Neuronal stem cell (in vitro differentiated cells): ENCODE results near the gene GART.

ENCODE experiments used
- DNase-seq: peaks from one replicate; pipeline ENCODE4 v3.0.0-alpha.2; 2013; ENCODE audit warnings: low spot score
- H2AFZ ChIP-seq: one replicate; pipeline ENCODE4 v1.6.1; 2013; ENCODE audit warnings: mild to moderate bottlenecking, low read length, inconsistent platforms
- H2AK5ac ChIP-seq: 2 replicates; pipeline ENCODE4 v1.6.1; 2013; ENCODE audit warnings: low read depth, mild to moderate bottlenecking, inconsistent platforms, low read length, moderate library complexity, mixed read lengths
- H2BK120ac ChIP-seq: 2 replicates; pipeline ENCODE4 v1.6.1; 2013; ENCODE audit warnings: low read depth, mild to moderate bottlenecking, inconsistent platforms, low read length, moderate library complexity, mixed read lengths
- H2BK12ac ChIP-seq: one replicate; pipeline ENCODE4 v1.6.1; 2013; ENCODE audit warnings: low read length, inconsistent platforms
- H2BK15ac ChIP-seq: 2 replicates; pipeline ENCODE4 v1.6.1; 2013; ENCODE audit warnings: mild to moderate bottlenecking, low read length, inconsistent platforms, mixed read lengths
- H2BK5ac ChIP-seq: one replicate; pipeline ENCODE4 v1.6.1; 2013; ENCODE audit warnings: inconsistent platforms, mild to moderate bottlenecking, low read length, moderate library complexity
- H3K14ac ChIP-seq: one replicate; pipeline ENCODE4 v1.6.1; 2013; ENCODE audit warnings: low read length, inconsistent platforms
- H3K18ac ChIP-seq: 2 replicates; pipeline ENCODE4 v1.6.1; 2013; ENCODE audit warnings: low read length, inconsistent platforms
- H3K23ac ChIP-seq: 2 replicates; pipeline ENCODE4 v1.6.1; 2013; ENCODE audit warnings: low read depth, mild to moderate bottlenecking, mixed read lengths, low read length, inconsistent platforms; ENCODE audit not compliant: poor library complexity
- H3K27ac ChIP-seq: replicated peaks from 3 replicates; pipeline ENCODE4 v1.5.1; 2013; ENCODE audit warnings: low read length, inconsistent platforms
- H3K27me3 ChIP-seq, 3 experiments: 2 replicates each; pipeline ENCODE4 v1.6.1; 2013; ENCODE audit warnings: low read length in 3 of 3, mild to moderate bottlenecking in 2 of 3, inconsistent platforms in 1 of 3, low read depth in 1 of 3, mixed read lengths in 1 of 3, moderate library complexity in 1 of 3; ENCODE audit not compliant: control insufficient read depth in 3 of 3, insufficient read depth in 3 of 3
- H3K36me3 ChIP-seq, 2 donors: replicated peaks in 1 of 2; 2 replicates each; pipeline ENCODE4 v1.6.1; 2013; ENCODE audit warnings: low read length in 2 of 2; ENCODE audit not compliant: control insufficient read depth in 2 of 2, insufficient read depth in 2 of 2
- H3K4ac ChIP-seq: 2 replicates; pipeline ENCODE4 v1.6.1; 2013; ENCODE audit warnings: inconsistent platforms, mild to moderate bottlenecking, low read length, moderate library complexity
- H3K4me1 ChIP-seq, 2 donors: 1 replicate in 1 of 2; 2 replicates in 1 of 2; pipeline ENCODE4 v1.6.1; 2013; ENCODE audit warnings: low read length in 2 of 2, low read depth in 1 of 2; ENCODE audit not compliant: control insufficient read depth in 2 of 2, insufficient read depth in 1 of 2
- H3K4me2 ChIP-seq: one replicate; pipeline ENCODE4 v1.6.1; 2013; ENCODE audit warnings: mild to moderate bottlenecking, low read length, inconsistent platforms; ENCODE audit not compliant: insufficient read depth, poor library complexity, severe bottlenecking
- H3K4me3 ChIP-seq, 2 donors: 2 replicates each; pipeline ENCODE4 v1.5.1; 2013; ENCODE audit warnings: low read length in 2 of 2, mild to moderate bottlenecking in 2 of 2, inconsistent platforms in 1 of 2, moderate library complexity in 1 of 2
- H3K79me1 ChIP-seq: one replicate; pipeline ENCODE4 v1.6.1; 2013; ENCODE audit warnings: low read depth, mild to moderate bottlenecking, inconsistent platforms, low read length, moderate library complexity
- H3K9ac ChIP-seq: one replicate; pipeline ENCODE4 v1.6.1; 2013; ENCODE audit warnings: mild to moderate bottlenecking, low read depth, low read length, inconsistent platforms; ENCODE audit not compliant: poor library complexity
- H3K9me3 ChIP-seq, 2 donors: replicated peaks in 1 of 2; 2 replicates each; pipeline versions ENCODE3 to v1.6.1; 2013; ENCODE audit warnings: low read length in 2 of 2, mild to moderate bottlenecking in 2 of 2, inconsistent platforms in 1 of 2, low read depth in 1 of 2, mixed read lengths in 1 of 2, moderate library complexity in 1 of 2; ENCODE audit not compliant: control insufficient read depth in 2 of 2, insufficient read depth in 1 of 2
- H4K8ac ChIP-seq: one replicate; pipeline ENCODE4 v1.6.1; 2013; ENCODE audit warnings: low read depth, mild to moderate bottlenecking, inconsistent platforms, low read length, moderate library complexity
- H4K91ac ChIP-seq: one replicate; pipeline ENCODE4 v1.6.1; 2013; ENCODE audit warnings: low read length, low read depth, mild to moderate bottlenecking, inconsistent platforms; ENCODE audit not compliant: poor library complexity
- WGBS, 2 donors: extraction: QIAGEN DNeasy Blood & Tissue Kit; methylation state at CpG; one replicate each; pipeline ENCODE4 v1.1.7; 2013; ENCODE audit warnings: missing lambda C conversion rate in 2 of 2, mixed read lengths in 1 of 2; ENCODE audit not compliant: insufficient read length in 2 of 2, insufficient replicate concordance in 1 of 2; ENCODE audit errors: extremely low coverage in 2 of 2; 5-methylcytosine and 5-hydroxymethylcytosine counted together

Gene GART

GRCh38 chr21:33531007-33531406, 10.9 kb downstream of the GART start:
- H3K4me2 ChIP-seq, result no peak overlapping the region
- H2BK15ac ChIP-seq, result no peak overlapping the region
- no peak overlapping the region for H2AFZ ChIP-seq
- no peak overlapping the region for H3K23ac ChIP-seq
- no peaks in the 10 kb centered on the region for H3K79me1 ChIP-seq
- H3K18ac ChIP-seq, result no peak overlapping the region
- no CpG with 5 or more reads among the region's 3 CpGs for WGBS, 2 donors
- no peak overlapping the region for H4K91ac ChIP-seq
- no peak overlapping the region for H2BK12ac ChIP-seq
- H3K4me3 ChIP-seq, result no peak overlapping the region
- no peak for DNase-seq
- H3K4me1 ChIP-seq, result no peaks in the 10 kb centered on the region
- no peak overlapping the region for H3K4ac ChIP-seq
- no peaks in the 10 kb centered on the region for H3K9me3 ChIP-seq
- no peak overlapping the region for H2BK120ac ChIP-seq
- H3K14ac ChIP-seq, result no peak overlapping the region
- no peaks in the 10 kb centered on the region for H3K27me3 ChIP-seq
- no peak overlapping the region for H3K27ac ChIP-seq
- H4K8ac ChIP-seq, result no peak overlapping the region
- H2BK5ac ChIP-seq, result no peak overlapping the region
- H2AK5ac ChIP-seq, result no peak overlapping the region
- no peak overlapping the region for H3K9ac ChIP-seq
- peaks cover 25 to 100% of the 10 kb centered on the region in 2 donors for H3K36me3 ChIP-seq

- Histone ChIP-seq H2BK15ac (no peak overlapping the region), H4K8ac (no peak overlapping the region), H3K79me1 (no peaks in the 10 kb centered on the region), H2BK12ac (no peak overlapping the region), H3K27ac (no peak overlapping the region), H2BK5ac (no peak overlapping the region), H2BK120ac (no peak overlapping the region), H3K9ac (no peak overlapping the region), H3K27me3 (no peaks in the 10 kb centered on the region), H3K36me3 (peaks cover 21 to 93% of the 10 kb centered on the region in 2 donors), H3K14ac (no peak overlapping the region), H4K91ac (no peak overlapping the region), H2AK5ac (no peak overlapping the region), H3K4me1 (no peaks in the 10 kb centered on the region), H3K23ac (no peak overlapping the region), H3K18ac (no peak overlapping the region), H3K4me3 (no peak overlapping the region), H3K9me3 (no peaks in the 10 kb centered on the region), H2AFZ (no peak overlapping the region), H3K4me2 (no peak overlapping the region), H3K4ac (no peak overlapping the region)
- WGBS, 2 donors, result no CpG with 5 or more reads among the region's 1 CpG
- DNase-seq, result no peak
Observed at GRCh38 chr21:33522953-33523349, 19.0 kb downstream of the GART start.

GRCh38 chr21:33522297-33522952, 19.5 kb downstream of the GART start:
- H2BK15ac ChIP-seq, result no peak overlapping the region
- no CpG with 5 or more reads among the region's 5 CpGs for WGBS, 2 donors
- no peak overlapping the region for H3K18ac ChIP-seq
- no peak overlapping the region for H2AK5ac ChIP-seq
- no peak overlapping the region for H2BK12ac ChIP-seq
- no peak overlapping the region for H3K23ac ChIP-seq
- no peaks in the 10 kb centered on the region for H3K27me3 ChIP-seq
- peaks cover 17 to 93% of the 10 kb centered on the region in 2 donors for H3K36me3 ChIP-seq
- no peak overlapping the region for H3K9ac ChIP-seq
- H4K8ac ChIP-seq, result no peak overlapping the region
- DNase-seq, result no peak
- no peak overlapping the region for H3K4ac ChIP-seq
- no peaks in the 10 kb centered on the region for H3K79me1 ChIP-seq
- no peak overlapping the region for H2BK120ac ChIP-seq
- no peak overlapping the region for H3K27ac ChIP-seq
- H3K9me3 ChIP-seq, result no peaks in the 10 kb centered on the region
- no peak overlapping the region for H3K4me2 ChIP-seq
- H3K4me1 ChIP-seq, result no peaks in the 10 kb centered on the region
- H2BK5ac ChIP-seq, result no peak overlapping the region
- H4K91ac ChIP-seq, result no peak overlapping the region
- H3K4me3 ChIP-seq, result no peak overlapping the region
- H3K14ac ChIP-seq, result no peak overlapping the region
- no peak overlapping the region for H2AFZ ChIP-seq

GRCh38 chr21:33518899-33519298, 23.0 kb downstream of the GART start:
- no CpG with 5 or more reads among the region's 4 CpGs for WGBS, 2 donors
- no peak overlapping the region for H3K23ac ChIP-seq
- H2AFZ ChIP-seq, result no peak overlapping the region
- no peak overlapping the region for H3K4ac ChIP-seq
- no peak overlapping the region for H3K4me3 ChIP-seq
- H3K4me2 ChIP-seq, result no peak overlapping the region
- H2BK5ac ChIP-seq, result no peak overlapping the region
- no peak overlapping the region for H2BK12ac ChIP-seq
- no peaks in the 10 kb centered on the region for H3K9me3 ChIP-seq
- DNase-seq, result no peak
- no peak overlapping the region for H3K18ac ChIP-seq
- no peak overlapping the region for H4K8ac ChIP-seq
- H4K91ac ChIP-seq, result no peak overlapping the region
- no peaks in the 10 kb centered on the region for H3K27me3 ChIP-seq
- no peaks in the 10 kb centered on the region for H3K79me1 ChIP-seq
- no peaks in the 10 kb centered on the region for H3K4me1 ChIP-seq
- no peak overlapping the region for H2AK5ac ChIP-seq
- no peak overlapping the region for H2BK120ac ChIP-seq
- H3K14ac ChIP-seq, result no peak overlapping the region
- H3K27ac ChIP-seq, result no peak overlapping the region
- no peak overlapping the region for H2BK15ac ChIP-seq
- H3K9ac ChIP-seq, result no peak overlapping the region
- peaks cover 17 to 92% of the 10 kb centered on the region in 2 donors for H3K36me3 ChIP-seq
